Stimulated activated naive CD4-positive, alpha-beta T cell treated with Interleukin-2 at 50 U/mL for 16 hours (primary cell): ENCODE data around the gene CGB1.

Source experiments
- DNase-seq: peaks from one replicate; lab custom pipeline; 2025; lab: John Stamatoyannopoulos, UW

CGB1 gene

GRCh38 chr19:48993175-48994034 is 43.3 kb downstream of the CGB1 start, which contains the start of the genes GYS1 and RUVBL2:
Gene GYS1 (minus strand): TSS chr19:48993309. CDS start chr19:48993112, 197 bp downstream.
Gene RUVBL2 (plus strand): TSS chr19:48993887. CDS start chr19:48993912, 25 bp downstream.
- DNase-seq: peak; percentile 99

- DNase-seq: no peak
These were observed 44.0 kb downstream of the CGB1 start for GRCh38 chr19:48992581-48993174.

- DNase-seq: no peak
These were observed 44.7 kb downstream of the CGB1 start for GRCh38 chr19:48991873-48992580.

- no peak for DNase-seq
These were observed 45.6 kb downstream of the CGB1 start for GRCh38 chr19:48991011-48991609.

- no peak for DNase-seq
These were observed 46.3 kb downstream of the CGB1 start for GRCh38 chr19:48990400-48990799.

- no peak for DNase-seq
These were observed 46.9 kb downstream of the CGB1 start for GRCh38 chr19:48989701-48990291.

GRCh38 chr19:48988860-48989259 is 47.8 kb downstream of the CGB1 start:
- DNase-seq: no peak

GRCh38 chr19:48988286-48988685 is 48.4 kb downstream of the CGB1 start:
- DNase-seq: no peak

- no peak for DNase-seq
These were observed 49.4 kb downstream of the CGB1 start for GRCh38 chr19:48987323-48987722.

- DNase-seq: no peak
These were observed 50.5 kb downstream of the CGB1 start for GRCh38 chr19:48986211-48986610.

- no peak for DNase-seq
These were observed 51.0 kb downstream of the CGB1 start for GRCh38 chr19:48985711-48986110.
